HG03378 (cell line): ENCODE data around the gene PDSS1.

ENCODE experiments used
- ATAC-seq: cut with Tn5 transposase; IDR thresholded peaks from one replicate; pipeline ENCODE4 v1.9.1; 2021; ENCODE audit warnings: mild to moderate bottlenecking, moderate library complexity; ENCODE audit not compliant: unreplicated experiment

PDSS1 gene

GRCh38 chr10:26698909-26699308 is 1.4 kb downstream of the PDSS1 start:
- no peak for ATAC-seq

GRCh38 chr10:26699631-26700030 is 2.1 kb downstream of the PDSS1 start:
- no peak for ATAC-seq

GRCh38 chr10:26700884-26701630 is 3.6 kb downstream of the PDSS1 start:
- no peak for ATAC-seq

- ATAC-seq: no peak
These were observed 5.6 kb downstream of the PDSS1 start for GRCh38 chr10:26703096-26703495.

GRCh38 chr10:26703974-26704373 is 6.5 kb downstream of the PDSS1 start:
- no peak for ATAC-seq

- ATAC-seq: no peak
These were observed 8.7 kb downstream of the PDSS1 start for GRCh38 chr10:26706206-26706605.

- no peak for ATAC-seq
These were observed 9.4 kb downstream of the PDSS1 start for GRCh38 chr10:26706936-26707335.

GRCh38 chr10:26711324-26711723 is 13.8 kb downstream of the PDSS1 start:
- no peak for ATAC-seq

- no peak for ATAC-seq
These were observed 17.1 kb downstream of the PDSS1 start for GRCh38 chr10:26714415-26715136.

- no peak for ATAC-seq
These were observed 17.6 kb downstream of the PDSS1 start for GRCh38 chr10:26715137-26715487.

- ATAC-seq: no peak
These were observed 20.0 kb downstream of the PDSS1 start for GRCh38 chr10:26717476-26717875.

GRCh38 chr10:26721561-26721960 is 24.1 kb downstream of the PDSS1 start:
- no peak for ATAC-seq

GRCh38 chr10:26723016-26723415 is 25.5 kb downstream of the PDSS1 start:
- no peak for ATAC-seq

- no peak for ATAC-seq
These were observed 28.6 kb downstream of the PDSS1 start for GRCh38 chr10:26725837-26726727.

GRCh38 chr10:26727005-26727404 is 29.5 kb downstream of the PDSS1 start:
- ATAC-seq: no peak

GRCh38 chr10:26728957-26729356 is 31.5 kb downstream of the PDSS1 start:
- ATAC-seq: no peak

- no peak for ATAC-seq
These were observed 31.9 kb downstream of the PDSS1 start for GRCh38 chr10:26729395-26729794.

- no peak for ATAC-seq
These were observed 33.1 kb downstream of the PDSS1 start for GRCh38 chr10:26730552-26730951.

- ATAC-seq: no peak
These were observed 36.5 kb downstream of the PDSS1 start for GRCh38 chr10:26733750-26734568.

GRCh38 chr10:26735435-26735834 is 37.9 kb downstream of the PDSS1 start:
- ATAC-seq: no peak

- peak; percentile 86 for ATAC-seq
These were observed 40.2 kb downstream of the PDSS1 start for GRCh38 chr10:26737730-26738129.
